ENCODE data around the gene RIMOC1.

RIMOC1 gene

GRCh38 chr5:41885286-41885685 is 18.9 kb upstream of the RIMOC1 start:
- Histone ChIP-seq H3K9me3 (ENCODE audit: control insufficient read depth, low read length) (no peaks in the 10 kb centered on the region), H3K4me1 (ENCODE audit: control insufficient read depth, insufficient read depth, low read length) (no peaks in the 10 kb centered on the region), H3K27ac (ENCODE audit: insufficient read depth, low read depth, low read length, poor library complexity, severe bottlenecking) (no peak overlapping the region), H3K4me3 (ENCODE audit: insufficient read depth, low read depth, low read length) (no peak overlapping the region), H3K27me3 (ENCODE audit: control insufficient read depth, insufficient read depth, low read length, poor library complexity, severe bottlenecking) (no peaks in the 10 kb centered on the region), H3K36me3 (ENCODE audit: control insufficient read depth, insufficient read depth, low read length) (no peaks in the 10 kb centered on the region)

- Histone ChIP-seq H3K27ac (ENCODE audit: insufficient read depth, low read depth, low read length, poor library complexity, severe bottlenecking) (no peak overlapping the region), H3K4me1 (ENCODE audit: control insufficient read depth, insufficient read depth, low read length) (no peaks in the 10 kb centered on the region), H3K9me3 (ENCODE audit: control insufficient read depth, low read length) (no peaks in the 10 kb centered on the region), H3K27me3 (ENCODE audit: control insufficient read depth, insufficient read depth, low read length, poor library complexity, severe bottlenecking) (no peaks in the 10 kb centered on the region), H3K4me3 (ENCODE audit: insufficient read depth, low read depth, low read length) (no peak overlapping the region), H3K36me3 (ENCODE audit: control insufficient read depth, insufficient read depth, low read length) (no peaks in the 10 kb centered on the region)
- 82 to 88% methylated on average over 2 of the region's 2 CpGs for WGBS, 2 experiments
These were observed 13.0 kb upstream of the RIMOC1 start for GRCh38 chr5:41891066-41891707.

- H3K36me3 ChIP-seq (ENCODE audit: control insufficient read depth, insufficient read depth, low read length): no peaks in the 10 kb centered on the region
- no peak overlapping the region for H3K27ac ChIP-seq (ENCODE audit: insufficient read depth, low read depth, low read length, poor library complexity, severe bottlenecking)
- no peaks in the 10 kb centered on the region for H3K4me1 ChIP-seq (ENCODE audit: control insufficient read depth, insufficient read depth, low read length)
- no peaks in the 10 kb centered on the region for H3K9me3 ChIP-seq (ENCODE audit: control insufficient read depth, low read length)
- H3K27me3 ChIP-seq (ENCODE audit: control insufficient read depth, insufficient read depth, low read length, poor library complexity, severe bottlenecking): no peaks in the 10 kb centered on the region
- no peak overlapping the region for H3K4me3 ChIP-seq (ENCODE audit: insufficient read depth, low read depth, low read length)
These were observed 12.1 kb upstream of the RIMOC1 start for GRCh38 chr5:41892031-41892430.

- Histone ChIP-seq H3K9me3 (ENCODE audit: control insufficient read depth, low read length) (no peaks in the 10 kb centered on the region), H3K27me3 (ENCODE audit: control insufficient read depth, insufficient read depth, low read length, poor library complexity, severe bottlenecking) (no peaks in the 10 kb centered on the region)
- 87 to 93% methylated on average over 2 to 3 of the region's 3 CpGs for WGBS, 2 experiments
These were observed 10.9 kb upstream of the RIMOC1 start for GRCh38 chr5:41893074-41893851.

GRCh38 chr5:41896230-41896629 is 7.9 kb upstream of the RIMOC1 start:
- Histone ChIP-seq H3K36me3 (ENCODE audit: control insufficient read depth, insufficient read depth, low read length) (no peaks in the 10 kb centered on the region), H3K27ac (ENCODE audit: insufficient read depth, low read depth, low read length, poor library complexity, severe bottlenecking) (no peak overlapping the region), H3K27me3 (ENCODE audit: control insufficient read depth, insufficient read depth, low read length, poor library complexity, severe bottlenecking) (no peaks in the 10 kb centered on the region), H3K4me3 (ENCODE audit: insufficient read depth, low read depth, low read length) (no peak overlapping the region), H3K4me1 (ENCODE audit: control insufficient read depth, insufficient read depth, low read length) (no peaks in the 10 kb centered on the region), H3K9me3 (ENCODE audit: control insufficient read depth, low read length) (no peaks in the 10 kb centered on the region)
- 79 to 81% methylated on average over 2 of the region's 2 CpGs for WGBS, 2 experiments

More at GRCh38 chr5:41893074-41893851, 10.9 kb upstream of the RIMOC1 start:
- no peak overlapping the region for H3K4me3 ChIP-seq (ENCODE audit: insufficient read depth, low read depth, low read length)
- H3K27ac ChIP-seq (ENCODE audit: insufficient read depth, low read depth, low read length, poor library complexity, severe bottlenecking): no peak overlapping the region
- H3K36me3 ChIP-seq (ENCODE audit: control insufficient read depth, insufficient read depth, low read length): no peaks in the 10 kb centered on the region
- H3K4me1 ChIP-seq (ENCODE audit: control insufficient read depth, insufficient read depth, low read length): no peaks in the 10 kb centered on the region

GRCh38 chr5:41903382-41903891 is 707 bp upstream of the RIMOC1 start:
- Histone ChIP-seq H3K9me3 (ENCODE audit: control insufficient read depth, low read length) (no peaks in the 10 kb centered on the region), H3K4me1 (ENCODE audit: control insufficient read depth, insufficient read depth, low read length) (peaks cover 7% of the 10 kb centered on the region), H3K36me3 (ENCODE audit: control insufficient read depth, insufficient read depth, low read length) (peaks cover 5% of the 10 kb centered on the region), H3K27ac (ENCODE audit: insufficient read depth, low read depth, low read length, poor library complexity, severe bottlenecking) (peak overlapping the region; percentile 47), H3K4me3 (ENCODE audit: insufficient read depth, low read depth, low read length) (peak overlapping the region; percentile 45), H3K27me3 (ENCODE audit: control insufficient read depth, insufficient read depth, low read length, poor library complexity, severe bottlenecking) (no peaks in the 10 kb centered on the region)
- WGBS, 2 experiments: 52 to 54% methylated on average over 8 of the region's 8 CpGs

GRCh38 chr5:41906151-41906550 is 2.0 kb downstream of the RIMOC1 start:
- H3K9me3 ChIP-seq (ENCODE audit: control insufficient read depth, low read length): no peaks in the 10 kb centered on the region
- H3K27ac ChIP-seq (ENCODE audit: insufficient read depth, low read depth, low read length, poor library complexity, severe bottlenecking): no peak overlapping the region
- peaks cover 7% of the 10 kb centered on the region for H3K4me1 ChIP-seq (ENCODE audit: control insufficient read depth, insufficient read depth, low read length)
- peaks cover 12% of the 10 kb centered on the region for H3K36me3 ChIP-seq (ENCODE audit: control insufficient read depth, insufficient read depth, low read length)
- H3K27me3 ChIP-seq (ENCODE audit: control insufficient read depth, insufficient read depth, low read length, poor library complexity, severe bottlenecking): no peaks in the 10 kb centered on the region
- 96 to 100% methylated on average over 1 to 2 of the region's 2 CpGs for WGBS, 2 experiments
- H3K4me3 ChIP-seq (ENCODE audit: insufficient read depth, low read depth, low read length): no peak overlapping the region

GRCh38 chr5:41908374-41909079 is 4.4 kb downstream of the RIMOC1 start:
- H3K4me1 ChIP-seq (ENCODE audit: control insufficient read depth, insufficient read depth, low read length): peaks cover 7% of the 10 kb centered on the region
- H3K4me3 ChIP-seq (ENCODE audit: insufficient read depth, low read depth, low read length): no peak overlapping the region
- 86 to 93% methylated on average over 1 to 4 of the region's 4 CpGs for WGBS, 2 experiments
- no peaks in the 10 kb centered on the region for H3K27me3 ChIP-seq (ENCODE audit: control insufficient read depth, insufficient read depth, low read length, poor library complexity, severe bottlenecking)
- no peak overlapping the region for H3K27ac ChIP-seq (ENCODE audit: insufficient read depth, low read depth, low read length, poor library complexity, severe bottlenecking)
- H3K36me3 ChIP-seq (ENCODE audit: control insufficient read depth, insufficient read depth, low read length): peaks cover 28% of the 10 kb centered on the region
- H3K9me3 ChIP-seq (ENCODE audit: control insufficient read depth, low read length): no peaks in the 10 kb centered on the region

GRCh38 chr5:41918105-41918504 is 14.0 kb downstream of the RIMOC1 start:
- WGBS, 2 experiments: 98% methylated on average over 2 of the region's 2 CpGs
- no peak overlapping the region for H3K4me3 ChIP-seq (ENCODE audit: insufficient read depth, low read depth, low read length)
- H3K9me3 ChIP-seq (ENCODE audit: control insufficient read depth, low read length): no peaks in the 10 kb centered on the region
- H3K27me3 ChIP-seq (ENCODE audit: control insufficient read depth, insufficient read depth, low read length, poor library complexity, severe bottlenecking): no peaks in the 10 kb centered on the region
- no peak overlapping the region for H3K27ac ChIP-seq (ENCODE audit: insufficient read depth, low read depth, low read length, poor library complexity, severe bottlenecking)
- H3K36me3 ChIP-seq (ENCODE audit: control insufficient read depth, insufficient read depth, low read length): peaks cover 16% of the 10 kb centered on the region
- H3K4me1 ChIP-seq (ENCODE audit: control insufficient read depth, insufficient read depth, low read length): no peaks in the 10 kb centered on the region

GRCh38 chr5:41921166-41921565 is 17.0 kb downstream of the RIMOC1 start:
- Histone ChIP-seq H3K4me3 (ENCODE audit: insufficient read depth, low read depth, low read length) (no peak overlapping the region), H3K9me3 (ENCODE audit: control insufficient read depth, low read length) (no peaks in the 10 kb centered on the region), H3K27ac (ENCODE audit: insufficient read depth, low read depth, low read length, poor library complexity, severe bottlenecking) (no peak overlapping the region), H3K27me3 (ENCODE audit: control insufficient read depth, insufficient read depth, low read length, poor library complexity, severe bottlenecking) (no peaks in the 10 kb centered on the region), H3K4me1 (ENCODE audit: control insufficient read depth, insufficient read depth, low read length) (no peaks in the 10 kb centered on the region), H3K36me3 (ENCODE audit: control insufficient read depth, insufficient read depth, low read length) (peaks cover 13% of the 10 kb centered on the region)
- no CpG with 5 or more reads among the region's 1 CpG for WGBS, 2 experiments

Measured in ectodermal cell (in vitro differentiated cells).